CD4-positive, alpha-beta memory T cell (primary cell): Measurements from ENCODE around the gene CSNK2B. TPM values are rescaled to one million over a fixed set of nuclear protein-coding genes. Genes with fewer than 3 reads are reported as not detected.

Experiments
- CTCF ChIA-PET: fragments of 350-600 bp; sonication (Branson Sonifier 250); formaldehyde crosslinking; loops from one replicate; lab custom pipeline; 2021; ENCODE audit warnings: inconsistent platforms; ENCODE audit not compliant: partially characterized antibody; lab: Charles Lee
- POLR2A ChIA-PET: fragments of 350-600 bp; sonication (Branson Sonifier 250); formaldehyde crosslinking; loops from one replicate; lab custom pipeline; 2021; ENCODE audit not compliant: partially characterized antibody; lab: Charles Lee
- DNase-seq, 5 donors: peaks; one replicate each; pipeline versions ENCODE4 v3.0.0 to v3.0.0-alpha.2; 2020 to 2022; ENCODE audit warnings: mixed read lengths in 1 of 5
- H3K27ac ChIP-seq: one replicate; pipeline ENCODE4 v1.7.0; 2013; ENCODE audit warnings: low read depth, low read length
- H3K27me3 ChIP-seq: 2 replicates; pipeline ENCODE4 v1.7.0; 2013; ENCODE audit warnings: mild to moderate bottlenecking, low read length, moderate library complexity; ENCODE audit not compliant: insufficient read depth
- H3K36me3 ChIP-seq: 2 replicates; pipeline ENCODE4 v1.7.0; 2013; ENCODE audit warnings: mild to moderate bottlenecking, low read length, moderate library complexity; ENCODE audit not compliant: insufficient read depth
- H3K4me1 ChIP-seq: 2 replicates; pipeline ENCODE4 v1.7.0; 2013; ENCODE audit warnings: mild to moderate bottlenecking, low read length, moderate library complexity; ENCODE audit not compliant: insufficient read depth
- H3K4me3 ChIP-seq, 2 donors: one replicate each; pipeline ENCODE4 v1.7.0; 2013; ENCODE audit warnings: low read length in 2 of 2, mild to moderate bottlenecking in 1 of 2
- H3K9me3 ChIP-seq, 2 donors: one replicate each; pipeline ENCODE4 v1.7.0; 2013; ENCODE audit warnings: low read length in 2 of 2, control low read depth in 1 of 2; ENCODE audit not compliant: control insufficient read depth in 1 of 2
- H3K27ac Mint-ChIP-seq, 7 donors: one replicate each; pipeline ENCODE4 v1.8.0; 2020 to 2021; ENCODE audit warnings: mixed read lengths in 7 of 7, mild to moderate bottlenecking in 6 of 7, inconsistent platforms in 3 of 7, moderate library complexity in 3 of 7
- H3K27me3 Mint-ChIP-seq, 2 donors: one replicate each; pipeline ENCODE4 v1.8.0; 2020 to 2021; ENCODE audit warnings: mixed read lengths in 2 of 2
- H3K36me3 Mint-ChIP-seq, 2 donors: one replicate each; pipeline ENCODE4 v1.8.0; 2020 to 2021; ENCODE audit warnings: mixed read lengths in 2 of 2, inconsistent platforms in 1 of 2, mild to moderate bottlenecking in 1 of 2
- H3K4me1 Mint-ChIP-seq, 4 donors: one replicate each; pipeline ENCODE4 v1.8.0; 2020 to 2021; ENCODE audit warnings: mixed read lengths in 4 of 4, mild to moderate bottlenecking in 1 of 4
- H3K4me3 Mint-ChIP-seq, 8 donors: one replicate each; pipeline ENCODE4 v1.8.0; 2020 to 2021; ENCODE audit warnings: mixed read lengths in 8 of 8, mild to moderate bottlenecking in 7 of 8, moderate library complexity in 6 of 8, inconsistent platforms in 3 of 8
- H3K9me3 Mint-ChIP-seq, 8 donors: one replicate each; pipeline ENCODE4 v1.8.0; 2020 to 2021; ENCODE audit warnings: mixed read lengths in 8 of 8, mild to moderate bottlenecking in 5 of 8, inconsistent platforms in 3 of 8, moderate library complexity in 1 of 8
- intact Hi-C: fragments of 100-400 bp; cut with micrococcal nuclease; formaldehyde crosslinking; loops from one replicate; pipeline ENCODE4 v1.15.1; 2023
- microRNA-seq: library from miRNA; unstranded; fragments of <30 nt; microRNA quantifications from one replicate; pipeline ENCODE4 v1.2.0, GENCODE V29; 2021; ENCODE audit warnings: borderline replicate concordance, borderline number of aligned reads, borderline microRNAs expressed, mixed read lengths
- polyA plus RNA-seq, 2 donors: library from polyadenylated mRNA; unstranded; fragments of 300-500 nt; fragmentation: Illumina TruSeq; gene quantifications; one replicate each; pipeline ENCODE4 v1.2.3, GENCODE V29; 2021
- total RNA-seq, 2 experiments: library from RNA; stranded (reverse); gene quantifications; one replicate each; pipeline ENCODE4 v1.2.3, GENCODE V29; 2021

The CSNK2B gene
- total and polyA plus RNA-seq, 4 experiments from 2014 or later, result 141 to 232 (median 166) TPM

DNA sequence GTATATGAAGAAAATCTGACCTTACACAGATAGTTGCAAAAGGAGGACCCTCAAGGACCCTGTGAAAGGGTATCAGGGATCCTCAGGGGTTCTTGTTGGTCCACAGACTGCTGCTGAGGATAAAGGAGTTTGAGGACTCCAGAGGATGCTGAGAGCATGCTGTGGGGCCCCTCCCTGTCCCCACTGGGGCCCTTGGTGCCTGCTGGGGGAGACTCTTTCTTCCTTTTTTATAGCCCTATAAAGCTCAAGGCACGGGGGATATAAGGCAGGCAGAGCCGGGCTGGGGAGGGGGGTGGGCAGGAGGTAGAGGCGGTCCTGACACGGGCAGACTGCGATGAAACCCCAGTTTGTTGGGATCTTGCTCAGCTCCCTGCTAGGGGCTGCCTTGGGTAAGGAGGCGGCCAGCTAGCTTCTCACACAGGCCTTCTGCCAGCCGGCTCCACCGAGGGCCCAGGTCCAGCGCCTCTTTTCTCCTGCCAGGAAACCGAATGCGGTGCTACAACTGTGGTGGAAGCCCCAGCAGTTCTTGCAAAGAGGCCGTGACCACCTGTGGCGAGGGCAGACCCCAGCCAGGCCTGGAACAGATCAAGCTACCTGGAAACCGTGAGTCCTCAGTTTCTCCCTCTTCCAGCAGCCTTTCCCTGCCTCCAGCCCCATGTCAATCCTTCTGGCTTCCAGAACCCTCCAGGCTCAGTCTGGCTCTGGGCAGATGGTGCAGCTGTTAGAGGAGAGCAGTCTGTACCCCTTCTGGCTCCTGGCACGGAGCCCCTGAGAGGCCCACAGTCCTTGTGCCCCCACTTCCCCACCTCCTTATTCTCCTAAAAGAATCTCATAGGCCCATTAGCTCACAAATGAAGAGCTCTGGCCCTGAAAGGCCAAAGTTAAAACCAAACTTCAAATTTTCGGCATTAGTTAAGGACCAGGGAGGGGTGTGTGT lies 49.4 kb downstream of the CSNK2B start, which contains the start of gene LY6G6D:
LY6G6D (plus strand) TSS at position 327 of the 937 bp plus-strand sequence; CDS start at position 335, 8 bp downstream.
- Mint-ChIP-seq H3K9me3 (no peaks in the 10 kb centered on the region), H3K36me3 (no peaks in the 10 kb centered on the region), H3K27me3 (peaks cover 0 to 1% of the 10 kb centered on the region in 2 donors), H3K4me1 (peaks cover 5 to 16% (median 12%) of the 10 kb centered on the region in 4 donors), H3K4me3 (no peak within 1 kb of the TSS), H3K27ac (no peak within 1 kb of the TSS)
- Histone ChIP-seq H3K27ac (no peak within 1 kb of the TSS), H3K36me3 (no peaks in the 10 kb centered on the region), H3K4me3 (no peak within 1 kb of the TSS), H3K9me3 (no peaks in the 10 kb centered on the region), H3K27me3 (no peaks in the 10 kb centered on the region), H3K4me1 (peaks cover 11% of the 10 kb centered on the region)
- ChIA-PET POLR2A (interaction anchor here (0.7 to 1.4 kb wide), 4 partner anchors 11 to 257 kb away, joined by 3 to 4 read pairs (median 3); partner anchors contain the start of gene C6orf47), CTCF (no interaction called here)
- DNase-seq, result no peak
- intact Hi-C loops, result no loop called here

DNA sequence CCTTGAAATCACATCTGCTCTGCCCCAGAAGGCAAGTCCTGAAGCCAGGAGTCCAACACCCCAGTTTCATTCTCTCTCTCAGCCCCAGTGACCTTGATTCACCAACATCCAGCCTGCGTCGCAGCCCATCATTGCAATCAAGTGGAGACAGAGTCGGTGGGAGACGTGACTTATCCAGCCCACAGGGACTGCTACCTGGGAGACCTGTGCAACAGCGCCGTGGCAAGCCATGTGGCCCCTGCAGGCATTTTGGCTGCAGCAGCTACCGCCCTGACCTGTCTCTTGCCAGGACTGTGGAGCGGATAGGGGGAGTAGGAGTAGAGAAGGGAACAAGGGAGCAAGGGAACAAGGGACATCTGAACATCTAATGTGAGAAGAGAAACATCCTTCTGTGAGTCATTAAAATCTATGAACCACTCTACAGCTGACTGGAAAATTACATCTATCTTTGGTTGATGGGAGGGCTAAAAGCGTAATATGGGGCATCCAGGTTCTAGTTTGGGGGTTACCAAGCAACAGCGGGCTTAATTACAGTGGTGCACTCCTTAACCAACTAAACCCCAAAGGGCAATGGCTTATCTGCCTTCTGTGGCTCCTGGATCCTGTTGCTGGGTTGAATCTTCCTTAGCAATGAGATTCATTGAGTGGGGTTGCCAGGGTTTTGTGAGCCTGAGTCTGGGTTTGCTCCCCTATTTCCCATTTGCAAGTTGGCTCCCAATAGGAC lies 51.8 kb downstream of the CSNK2B start:
- Mint-ChIP-seq H3K4me3 (no peak overlapping the region), H3K9me3 (no peaks in the 10 kb centered on the region), H3K27ac (no peak overlapping the region), H3K36me3 (no peaks in the 10 kb centered on the region), H3K4me1 (peaks cover 0 to 2% (median 0%) of the 10 kb centered on the region in 4 donors), H3K27me3 (peaks cover 0 to 2% of the 10 kb centered on the region in 2 donors)
- CTCF ChIA-PET, result no interaction called here
- intact Hi-C loops, result no loop called here
- Histone ChIP-seq H3K9me3 (no peaks in the 10 kb centered on the region), H3K4me3 (no peak overlapping the region), H3K4me1 (no peaks in the 10 kb centered on the region), H3K27ac (no peak overlapping the region), H3K36me3 (no peaks in the 10 kb centered on the region), H3K27me3 (no peaks in the 10 kb centered on the region)
- no peak for DNase-seq
- POLR2A ChIA-PET, result no interaction called here

DNA sequence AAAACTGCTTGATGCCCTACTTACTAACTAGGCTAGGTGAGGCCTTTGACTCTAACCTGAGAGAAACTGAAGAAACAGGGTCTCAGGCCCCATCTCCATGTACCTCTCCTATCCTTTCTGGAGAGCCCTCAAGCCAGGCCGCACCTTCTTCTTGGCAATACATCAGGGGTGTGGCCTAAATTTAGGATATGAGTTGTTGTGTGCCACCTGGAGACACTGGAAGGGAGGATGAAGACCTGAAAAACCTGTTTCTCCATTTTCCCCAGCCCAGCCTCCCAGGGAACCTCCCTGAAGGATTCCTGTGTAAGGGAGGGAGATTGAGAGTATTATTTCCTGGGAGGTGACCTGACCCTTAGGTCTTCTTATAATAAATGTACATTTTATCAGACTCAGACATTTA lies 52.4 kb downstream of the CSNK2B start:
- DNase-seq, result no peak
- H3K4me1 Mint-ChIP-seq, result peaks cover 0 to 2% (median 1%) of the 10 kb centered on the region in 4 donors
- H3K27me3 Mint-ChIP-seq, result peaks cover 0 to 2% of the 10 kb centered on the region in 2 donors
- H3K36me3 Mint-ChIP-seq, result no peaks in the 10 kb centered on the region
- no peaks in the 10 kb centered on the region for H3K36me3 ChIP-seq
- H3K4me3 Mint-ChIP-seq, result no peak overlapping the region
- ChIA-PET CTCF (no interaction called here), POLR2A (no interaction called here)
- H3K27me3 ChIP-seq, result no peaks in the 10 kb centered on the region
- H3K4me1 ChIP-seq, result no peaks in the 10 kb centered on the region
- H3K9me3 ChIP-seq, result no peaks in the 10 kb centered on the region
- H3K4me3 ChIP-seq, result no peak overlapping the region
- H3K27ac Mint-ChIP-seq, result peak overlapping the region in 1 of 7 donors; percentile 42
- no peak overlapping the region for H3K27ac ChIP-seq
- intact Hi-C loops, result no loop called here
- H3K9me3 Mint-ChIP-seq, result no peaks in the 10 kb centered on the region

DNA sequence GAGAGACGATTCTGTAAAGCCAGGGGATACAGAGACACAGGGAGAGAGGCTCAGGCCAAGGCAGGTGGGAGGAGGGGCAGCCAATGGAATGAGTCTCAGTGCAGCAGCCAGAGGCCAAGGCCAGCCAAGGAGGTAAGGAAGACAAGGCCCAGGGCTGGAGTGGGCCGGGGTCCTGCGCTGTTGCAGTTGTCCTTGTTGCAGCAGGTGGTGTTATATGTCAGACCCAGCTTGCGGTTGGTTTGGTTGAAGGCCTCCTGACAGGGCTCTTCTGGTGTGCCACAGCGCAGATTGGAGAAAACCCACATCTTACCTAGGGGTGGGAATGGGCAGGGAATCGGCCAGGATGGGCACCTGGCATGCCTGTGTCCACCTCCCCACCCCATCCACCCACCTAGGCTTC lies 53.1 kb downstream of the CSNK2B start:
- Histone ChIP-seq H3K27me3 (no peaks in the 10 kb centered on the region), H3K9me3 (no peaks in the 10 kb centered on the region), H3K36me3 (no peaks in the 10 kb centered on the region), H3K4me3 (no peak overlapping the region), H3K27ac (no peak overlapping the region), H3K4me1 (no peaks in the 10 kb centered on the region)
- no peak for DNase-seq
- intact Hi-C loops, result no loop called here
- no peaks in the 10 kb centered on the region for H3K36me3 Mint-ChIP-seq
- H3K9me3 Mint-ChIP-seq, result no peaks in the 10 kb centered on the region
- H3K27me3 Mint-ChIP-seq, result peaks cover 0 to 2% of the 10 kb centered on the region in 2 donors
- no peak overlapping the region for H3K27ac Mint-ChIP-seq
- H3K4me3 Mint-ChIP-seq, result no peak overlapping the region
- ChIA-PET POLR2A (no interaction called here), CTCF (interaction anchor here (1.7 kb wide), 1 partner anchor 51 kb away, joined by 5 read pairs; no protein-coding TSS in a partner anchor)
- H3K4me1 Mint-ChIP-seq, result peaks cover 0 to 5% (median 2%) of the 10 kb centered on the region in 4 donors

Small RNA genes lying within 50 kb of the gene (microRNA-seq; reads per million reads assigned to microRNA genes)
- not detected for gene MIR4646
- gene MIR6832, result not detected

Other genes starting within 250 kb of the CSNK2B start
Only the 30 nearest of the 37 such genes appear.
- not detected for gene MCCD1, start 137.1 kb upstream of the CSNK2B start, total RNA-seq
- gene MCCD1, start 137.1 kb upstream of the CSNK2B start, polyA plus RNA-seq, result not detected
- 100 to 1,000 TPM; 729 to 737 TPM for gene DDX39B, start 124.1 kb upstream of the CSNK2B start, total RNA-seq
- gene DDX39B, start 124.1 kb upstream of the CSNK2B start, polyA plus RNA-seq, result 10 to 100 TPM; 65.6 to 94.3 TPM
- gene ATP6V1G2, start 119.5 kb upstream of the CSNK2B start, total RNA-seq, result 1 to 10 TPM; 6.0 to 7.2 TPM
- under 1 TPM; 0.84 to 1.00 TPM for gene ATP6V1G2, start 119.5 kb upstream of the CSNK2B start, polyA plus RNA-seq
- 10 to 100 TPM in 1 of 2 experiments, 1 to 10 TPM in 1; 9.8 to 13.3 TPM for gene NFKBIL1, start 118.5 kb upstream of the CSNK2B start, total RNA-seq
- gene NFKBIL1, start 118.5 kb upstream of the CSNK2B start, polyA plus RNA-seq, result 1 to 10 TPM; 5.7 to 7.4 TPM
- 10 to 100 TPM; 17.3 to 17.5 TPM for gene LTA, start 93.8 kb upstream of the CSNK2B start, total RNA-seq
- 10 to 100 TPM; 27.7 to 31.1 TPM for gene LTA, start 93.8 kb upstream of the CSNK2B start, polyA plus RNA-seq
- gene TNF, start 90.5 kb upstream of the CSNK2B start, total RNA-seq, result 10 to 100 TPM; 25.0 to 28.2 TPM
- 10 to 100 TPM in 1 of 2 donors, 1 to 10 TPM in 1; 3.9 to 10.1 TPM for gene TNF, start 90.5 kb upstream of the CSNK2B start, polyA plus RNA-seq
- 100 to 1,000 TPM; 802 to 835 TPM for gene LTB, start 83.7 kb upstream of the CSNK2B start, total RNA-seq
- gene LTB, start 83.7 kb upstream of the CSNK2B start, polyA plus RNA-seq, result 1,000 to 10,000 TPM; 2,431 to 3,276 TPM
- 10 to 100 TPM; 13.6 to 20.3 TPM for gene LST1, start 79.8 kb upstream of the CSNK2B start, total RNA-seq
- gene LST1, start 79.8 kb upstream of the CSNK2B start, polyA plus RNA-seq, result 10 to 100 TPM; 30.4 to 34.8 TPM
- 1 to 10 TPM; 3.0 to 4.6 TPM for gene NCR3, start 73.1 kb upstream of the CSNK2B start, total RNA-seq
- gene NCR3, start 73.1 kb upstream of the CSNK2B start, polyA plus RNA-seq, result 10 to 100 TPM; 28.4 to 28.7 TPM
- gene AIF1, start 50.8 kb upstream of the CSNK2B start, total RNA-seq, result 1 to 10 TPM; 5.2 to 7.4 TPM
- 10 to 100 TPM; 10.8 to 11.0 TPM for gene AIF1, start 50.8 kb upstream of the CSNK2B start, polyA plus RNA-seq
- 100 to 1,000 TPM; 214 to 218 TPM for gene PRRC2A, start 45.4 kb upstream of the CSNK2B start, total RNA-seq
- 10 to 100 TPM in 1 of 2 donors, under 1 TPM in 1; 0.09 to 12.1 TPM for gene PRRC2A, start 45.4 kb upstream of the CSNK2B start, polyA plus RNA-seq
- gene BAG6, start 13.4 kb upstream of the CSNK2B start, total RNA-seq, result 100 to 1,000 TPM; 296 to 325 TPM
- 10 to 100 TPM; 12.0 to 23.1 TPM for gene BAG6, start 13.4 kb upstream of the CSNK2B start, polyA plus RNA-seq
- gene APOM, start 10.2 kb upstream of the CSNK2B start, total RNA-seq, result 1 to 10 TPM; 1.3 to 1.5 TPM
- gene APOM, start 10.2 kb upstream of the CSNK2B start, polyA plus RNA-seq, result 1 to 10 TPM; 4.9 to 5.2 TPM
- gene C6orf47, start 5.3 kb upstream of the CSNK2B start, total RNA-seq, result 10 to 100 TPM; 37.5 to 39.9 TPM
- 10 to 100 TPM; 15.8 to 29.7 TPM for gene C6orf47, start 5.3 kb upstream of the CSNK2B start, polyA plus RNA-seq
- 10 to 100 TPM; 25.1 to 25.5 TPM for gene GPANK1, start 1.1 kb upstream of the CSNK2B start, total RNA-seq
- 10 to 100 TPM; 16.7 to 19.5 TPM for gene GPANK1, start 1.1 kb upstream of the CSNK2B start, polyA plus RNA-seq
- gene LY6G5B, start 3.9 kb downstream of the CSNK2B start, total RNA-seq, result 10 to 100 TPM; 39.3 to 39.8 TPM
- under 1 TPM in 1 of 2 donors, not detected in 1; 0.98 TPM for gene LY6G5B, start 3.9 kb downstream of the CSNK2B start, polyA plus RNA-seq
- gene LY6G5C, start 15.0 kb downstream of the CSNK2B start, total RNA-seq, result 1 to 10 TPM; 4.4 to 4.5 TPM
- 10 to 100 TPM in 1 of 2 donors, 1 to 10 TPM in 1; 8.9 to 11.8 TPM for gene LY6G5C, start 15.0 kb downstream of the CSNK2B start, polyA plus RNA-seq
- 10 to 100 TPM; 66.0 to 69.2 TPM for gene ABHD16A, start 37.2 kb downstream of the CSNK2B start, total RNA-seq
- 10 to 100 TPM; 35.9 to 46.8 TPM for gene ABHD16A, start 37.2 kb downstream of the CSNK2B start, polyA plus RNA-seq
- gene LY6G6F, start 40.8 kb downstream of the CSNK2B start, total RNA-seq, result not detected
- gene LY6G6F, start 40.8 kb downstream of the CSNK2B start, polyA plus RNA-seq, result not detected
- gene LY6G6D, start 49.3 kb downstream of the CSNK2B start, total RNA-seq, result not detected
- not detected for gene LY6G6D, start 49.3 kb downstream of the CSNK2B start, polyA plus RNA-seq
- not detected for gene LY6G6C, start 55.7 kb downstream of the CSNK2B start, total RNA-seq
- gene LY6G6C, start 55.7 kb downstream of the CSNK2B start, polyA plus RNA-seq, result not detected
- gene MPIG6B, start 57.3 kb downstream of the CSNK2B start, total RNA-seq, result not detected
- not detected for gene MPIG6B, start 57.3 kb downstream of the CSNK2B start, polyA plus RNA-seq
- 1 to 10 TPM; 5.4 to 7.4 TPM for gene DDAH2, start 63.2 kb downstream of the CSNK2B start, total RNA-seq
- gene DDAH2, start 63.2 kb downstream of the CSNK2B start, polyA plus RNA-seq, result 10 to 100 TPM; 16.4 to 19.8 TPM
- gene CLIC1, start 70.5 kb downstream of the CSNK2B start, total RNA-seq, result 10 to 100 TPM; 91.0 to 98.3 TPM
- gene CLIC1, start 70.5 kb downstream of the CSNK2B start, polyA plus RNA-seq, result 100 to 1,000 TPM; 462 to 601 TPM
- 10 to 100 TPM; 11.4 to 12.1 TPM for gene MSH5, start 73.9 kb downstream of the CSNK2B start, total RNA-seq
- gene MSH5, start 73.9 kb downstream of the CSNK2B start, polyA plus RNA-seq, result 1 to 10 TPM in 1 of 2 donors, under 1 TPM in 1; 0.95 to 3.2 TPM
- gene SAPCD1, start 96.6 kb downstream of the CSNK2B start, total RNA-seq, result 1 to 10 TPM; 2.7 to 3.7 TPM
- gene SAPCD1, start 96.6 kb downstream of the CSNK2B start, polyA plus RNA-seq, result under 1 TPM in 1 of 2 donors, not detected in 1; 0.89 TPM
- 1 to 10 TPM; 1.0 to 1.7 TPM for gene VWA7, start 111.2 kb downstream of the CSNK2B start, total RNA-seq
- gene VWA7, start 111.2 kb downstream of the CSNK2B start, polyA plus RNA-seq, result 1 to 10 TPM in 1 of 2 donors, under 1 TPM in 1; 1.00 to 2.5 TPM
- 10 to 100 TPM; 39.6 to 46.8 TPM for gene VARS1, start 129.7 kb downstream of the CSNK2B start, total RNA-seq
- 10 to 100 TPM; 43.4 to 45.9 TPM for gene VARS1, start 129.7 kb downstream of the CSNK2B start, polyA plus RNA-seq
- gene LSM2, start 140.9 kb downstream of the CSNK2B start, total RNA-seq, result 10 to 100 TPM; 30.0 to 34.6 TPM
- gene LSM2, start 140.9 kb downstream of the CSNK2B start, polyA plus RNA-seq, result 10 to 100 TPM; 67.4 to 80.4 TPM
- gene HSPA1L, start 149.2 kb downstream of the CSNK2B start, total RNA-seq, result 1 to 10 TPM; 8.2 to 8.3 TPM
- 1 to 10 TPM; 1.1 to 4.4 TPM for gene HSPA1L, start 149.2 kb downstream of the CSNK2B start, polyA plus RNA-seq